CD4-positive, alpha-beta T cell treated with Interleukin-6 at 100 ng/mL for 8 hours (primary cell): ENCODE measurements around the gene GUCA1C.

Source experiments
- DNase-seq: peaks from one replicate; pipeline ENCODE4 v3.0.0-alpha.2; 2020; ENCODE audit warnings: mixed read lengths, low spot score

GUCA1C gene

DNA sequence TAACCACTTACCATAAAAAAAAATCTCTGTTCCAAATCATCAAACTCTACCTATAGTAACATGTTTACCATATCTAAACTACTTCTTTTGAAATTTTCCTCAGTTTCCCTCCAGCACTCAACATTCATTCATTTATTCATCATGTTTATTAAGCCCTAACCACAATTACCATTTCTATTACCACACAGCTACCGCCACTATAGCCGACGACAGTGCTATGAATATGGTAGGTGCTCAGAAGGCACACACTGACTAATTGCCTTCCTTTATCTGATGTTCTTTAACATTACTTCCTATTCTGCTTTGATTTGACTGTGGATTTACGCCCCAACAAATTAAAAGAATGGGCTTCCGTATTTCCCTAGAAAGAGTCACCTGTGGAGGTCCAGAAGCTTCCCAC, 43.9 kb downstream of the GUCA1C start:
- no peak for DNase-seq

DNA sequence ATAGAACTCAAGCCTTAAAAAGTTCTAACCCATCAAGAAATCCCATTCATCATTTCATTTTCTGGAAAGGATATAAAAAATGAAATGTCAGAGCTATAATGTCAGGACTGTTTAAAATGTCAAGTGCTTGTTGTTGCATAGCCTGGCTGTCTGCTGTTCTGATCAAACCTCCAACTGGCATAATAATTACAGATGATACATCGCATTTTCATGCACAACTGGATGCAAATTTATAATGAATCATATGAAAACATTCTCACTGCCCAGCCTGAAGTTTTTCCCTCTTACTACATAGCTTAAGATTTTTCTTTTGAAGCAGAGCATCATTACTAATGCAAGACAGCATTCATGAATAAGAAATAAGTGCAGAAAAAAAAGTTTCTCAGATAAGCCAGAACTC, 46.5 kb downstream of the GUCA1C start:
- no peak for DNase-seq

- DNase-seq = no peak
Measured at GRCh38 chr3:108899530-108899929, 54.1 kb downstream of the GUCA1C start.

- no peak for DNase-seq
Measured at GRCh38 chr3:108897883-108898282, 55.8 kb downstream of the GUCA1C start.

DNA sequence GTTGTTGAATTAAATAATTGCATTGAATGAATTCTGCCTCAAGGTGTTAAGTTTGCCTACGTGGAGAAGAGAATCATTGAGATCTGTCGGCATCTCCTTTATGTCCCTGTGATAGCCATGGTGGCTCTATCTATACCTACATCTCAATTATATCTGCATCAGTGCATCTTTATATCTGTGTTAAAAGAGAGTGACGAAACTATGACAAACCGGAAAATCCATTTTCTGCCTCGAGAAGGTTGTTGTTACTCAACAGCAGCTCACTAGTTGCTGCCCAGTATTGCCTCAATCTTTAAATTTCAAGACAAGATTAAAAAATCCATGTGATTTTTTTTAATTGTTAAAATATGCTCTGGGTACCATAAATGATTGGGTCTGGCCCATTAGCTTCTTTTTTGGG, 58.7 kb downstream of the GUCA1C start:
- DNase-seq = no peak

GRCh38 chr3:108891833-108892232, 61.8 kb downstream of the GUCA1C start:
- DNase-seq = no peak

GRCh38 chr3:108887777-108888176, 65.9 kb downstream of the GUCA1C start:
- DNase-seq = no peak

DNA sequence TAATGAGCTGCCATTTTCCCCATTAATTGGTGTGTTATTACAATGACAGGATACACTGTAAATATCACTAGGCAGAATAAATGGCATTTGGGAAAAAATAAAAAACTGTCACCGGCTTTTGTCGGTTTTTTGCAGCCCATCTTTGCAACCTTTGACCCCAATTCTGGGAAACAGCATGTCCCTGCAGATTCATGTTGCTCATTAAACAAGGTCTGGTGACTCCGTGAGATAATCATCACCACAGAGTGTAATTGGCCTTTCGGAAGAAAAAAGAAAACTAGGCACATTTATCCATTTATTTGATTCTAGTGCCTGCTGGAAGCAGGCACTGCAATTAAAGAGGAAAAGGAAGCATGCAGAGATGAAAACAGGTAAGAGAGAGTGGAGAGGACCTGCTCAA, 66.6 kb downstream of the GUCA1C start:
- no peak for DNase-seq

- DNase-seq = no peak
Measured at GRCh38 chr3:108883373-108883772, 70.3 kb downstream of the GUCA1C start.

GRCh38 chr3:108882762-108883161, 70.9 kb downstream of the GUCA1C start:
- no peak for DNase-seq

DNA sequence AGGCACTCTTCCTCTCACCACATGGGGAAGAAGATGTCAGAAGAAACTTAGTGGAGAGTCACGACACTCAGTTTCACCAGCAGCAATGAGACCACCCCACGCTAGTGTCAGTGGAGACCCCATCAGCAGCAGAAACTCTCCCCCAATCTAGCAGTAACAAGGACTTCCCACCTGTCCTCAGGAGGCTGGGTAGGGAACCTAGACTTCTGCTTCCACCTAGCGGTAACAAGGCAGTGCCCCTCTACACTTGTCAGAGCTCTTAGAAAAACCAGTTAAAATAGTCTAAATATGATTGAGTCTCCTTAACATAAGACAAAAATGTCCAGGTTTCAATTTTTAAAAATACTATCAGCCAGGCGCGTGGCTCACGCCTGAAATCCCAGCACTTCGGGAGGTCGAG, 73.8 kb downstream of the GUCA1C start:
- no peak for DNase-seq

- DNase-seq = no peak
Measured at GRCh38 chr3:108877901-108878300, 75.8 kb downstream of the GUCA1C start.

DNA sequence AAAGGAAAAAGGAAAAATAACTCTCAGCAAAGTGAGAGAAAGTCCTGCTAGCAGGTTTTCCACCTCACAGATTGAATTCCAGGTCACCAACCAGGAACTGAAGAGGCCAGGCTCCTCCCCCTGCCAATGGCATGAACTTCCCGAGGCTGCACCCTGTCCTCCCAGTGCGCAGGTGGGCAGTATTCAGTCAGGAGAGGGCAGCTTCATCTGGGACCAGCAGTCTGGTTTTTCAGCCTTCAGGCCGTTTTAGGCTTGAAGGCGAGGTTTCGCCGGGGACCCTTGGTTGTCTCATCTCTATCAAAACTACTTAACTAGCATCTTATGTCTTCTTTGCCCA, 89.9 kb downstream of the GUCA1C start:
- no peak for DNase-seq

- DNase-seq = peak; percentile 43
Measured at GRCh38 chr3:108862865-108863798, 90.5 kb downstream of the GUCA1C start.

DNA sequence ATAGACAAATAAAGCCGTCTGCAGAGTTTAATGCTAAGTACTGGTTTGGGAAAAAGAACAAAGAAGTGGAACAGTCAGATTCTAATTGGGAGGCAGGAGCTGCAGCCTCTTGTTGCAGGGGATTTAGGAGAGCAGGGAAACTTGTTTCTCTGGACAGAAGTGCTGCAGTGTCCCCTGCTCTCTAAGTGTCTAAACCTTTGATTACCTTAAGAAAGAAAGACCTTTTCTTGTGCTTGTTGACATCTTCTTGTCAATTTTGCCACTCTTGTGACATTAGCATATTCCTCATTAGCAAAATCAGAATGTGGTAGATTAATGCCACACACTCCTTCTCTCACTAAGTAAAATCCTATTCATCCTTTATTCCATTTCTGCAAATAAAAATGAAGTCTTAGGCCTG, 92.3 kb downstream of the GUCA1C start:
- no peak for DNase-seq
